HG02588 (cell line): ENCODE measurements around the gene OR2Y1.
"Not testable (repeated sequence)": the region's sequence is repeated elsewhere in the genome, so short reads cannot be mapped to it uniquely, and the experiment has no call there.

Source experiments
- ATAC-seq: cut with Tn5 transposase; IDR thresholded peaks from one replicate; pipeline ENCODE4 v1.9.1; 2021; ENCODE audit warnings: mild to moderate bottlenecking, moderate library complexity; ENCODE audit not compliant: unreplicated experiment

Gene OR2Y1

GRCh38 chr5:180739958-180740357 lies at the start of gene OR2Y1:
OR2Y1 (minus strand) TSS chr5:180740058; CDS start chr5:180740058, 0 bp downstream.
- no peak for ATAC-seq

GRCh38 chr5:180788651-180789410 lies 49.0 kb upstream of the OR2Y1 start:
- not testable (repeated sequence) for ATAC-seq

- ATAC-seq: no peak
These were observed 48.0 kb upstream of the OR2Y1 start for GRCh38 chr5:180787711-180788431.

- ATAC-seq: no peak
These were observed 46.9 kb upstream of the OR2Y1 start for GRCh38 chr5:180786531-180787398.

GRCh38 chr5:180785794-180786221 lies 46.0 kb upstream of the OR2Y1 start:
- ATAC-seq: no peak

GRCh38 chr5:180785121-180785781 lies 45.4 kb upstream of the OR2Y1 start:
- ATAC-seq: no peak

GRCh38 chr5:180784497-180785097 lies 44.7 kb upstream of the OR2Y1 start:
- no peak for ATAC-seq

GRCh38 chr5:180783340-180784052 lies 43.6 kb upstream of the OR2Y1 start:
- no peak for ATAC-seq

- ATAC-seq: no peak
These were observed 42.9 kb upstream of the OR2Y1 start for GRCh38 chr5:180782748-180783147.

- not testable (repeated sequence) for ATAC-seq
These were observed 42.1 kb upstream of the OR2Y1 start for GRCh38 chr5:180781900-180782326.

- no peak for ATAC-seq
These were observed 40.2 kb upstream of the OR2Y1 start for GRCh38 chr5:180779985-180780610.

- ATAC-seq: no peak
These were observed 37.6 kb upstream of the OR2Y1 start for GRCh38 chr5:180777475-180777874.

- no peak for ATAC-seq
These were observed 36.5 kb upstream of the OR2Y1 start for GRCh38 chr5:180776376-180776775.

- no peak for ATAC-seq
These were observed 35.8 kb upstream of the OR2Y1 start for GRCh38 chr5:180775624-180776023.

GRCh38 chr5:180771839-180772238 lies 32.0 kb upstream of the OR2Y1 start:
- ATAC-seq: no peak

GRCh38 chr5:180769821-180770220 lies 30.0 kb upstream of the OR2Y1 start:
- ATAC-seq: no peak

GRCh38 chr5:180755601-180756000 lies 15.7 kb upstream of the OR2Y1 start:
- no peak for ATAC-seq

- ATAC-seq: no peak
These were observed 4.4 kb upstream of the OR2Y1 start for GRCh38 chr5:180744253-180744652.

GRCh38 chr5:180742727-180743126 lies 2.9 kb upstream of the OR2Y1 start:
- no peak for ATAC-seq
